CD4-positive, alpha-beta T cell (primary cell): ENCODE measurements around the gene AHNAK2. TPM values are rescaled to one million over a fixed set of nuclear protein-coding genes. Genes with fewer than 3 reads are reported as not detected.
A peak's percentile ranks its signal among the peaks of the same experiment; 100 is the strongest.

ENCODE experiments used
- ATAC-seq: fragments of 200-7000 bp; cut with Tn5 transposase; one replicate; pipeline ENCODE4 v1.10.0; 2022; ENCODE audit warnings: mild to moderate bottlenecking; ENCODE audit not compliant: poor library complexity
- CTCF ChIA-PET: fragments of 350-600 bp; sonication (Branson Sonifier 250); formaldehyde crosslinking; loops from one replicate; lab custom pipeline; 2021; ENCODE audit warnings: antibody characterized with exemption, inconsistent platforms; lab: Charles Lee
- POLR2A ChIA-PET: fragments of 350-600 bp; sonication (Branson Sonifier 250); formaldehyde crosslinking; loops from one replicate; lab custom pipeline; 2021; ENCODE audit warnings: antibody characterized with exemption, inconsistent platforms; lab: Charles Lee
- DNase-seq, 14 experiments: peaks; one replicate each; pipeline ENCODE4 v3.0.0-alpha.2; 2013 to 2020; ENCODE audit warnings: mixed read lengths in 2 of 14
- H3K27ac ChIP-seq, 2 donors: one replicate each; pipeline versions ENCODE4 v1.5.1 to v1.7.0; 2013; ENCODE audit warnings: low read length in 2 of 2, low read depth in 1 of 2, mild to moderate bottlenecking in 1 of 2
- H3K27me3 ChIP-seq, 2 experiments: 1 replicate in 1 of 2; 2 replicates in 1 of 2; pipeline versions ENCODE4 v1.6.1 to v1.7.0; 2013; ENCODE audit warnings: low read length in 2 of 2, control low read depth in 1 of 2, mild to moderate bottlenecking in 1 of 2, moderate library complexity in 1 of 2; ENCODE audit not compliant: insufficient read depth in 2 of 2, control insufficient read depth in 1 of 2
- H3K36me3 ChIP-seq: one replicate; pipeline ENCODE4 v1.6.1; 2013; ENCODE audit warnings: low read length, control low read depth; ENCODE audit not compliant: insufficient read depth
- H3K4me1 ChIP-seq: one replicate; pipeline ENCODE4 v1.6.1; 2013; ENCODE audit warnings: low read length, control low read depth; ENCODE audit not compliant: insufficient read depth
- H3K4me3 ChIP-seq: one replicate; pipeline ENCODE4 v1.5.1; 2013; ENCODE audit warnings: mild to moderate bottlenecking, low read length, moderate library complexity
- H3K9me3 ChIP-seq, 2 experiments: 1 replicate in 1 of 2; 2 replicates in 1 of 2; pipeline versions ENCODE4 v1.6.1 to v1.7.0; 2013; ENCODE audit warnings: low read length in 2 of 2, mild to moderate bottlenecking in 2 of 2, control low read depth in 1 of 2, moderate library complexity in 1 of 2; ENCODE audit not compliant: control insufficient read depth in 1 of 2, insufficient read depth in 1 of 2
- H3K27ac Mint-ChIP-seq: one replicate; pipeline ENCODE4 v1.8.0; 2020; ENCODE audit warnings: mixed read lengths
- H3K27me3 Mint-ChIP-seq: one replicate; pipeline ENCODE4 v1.8.0; 2021; ENCODE audit warnings: mixed read lengths
- H3K36me3 Mint-ChIP-seq: one replicate; pipeline ENCODE4 v1.8.0; 2021; ENCODE audit warnings: low read depth, mixed read lengths
- H3K4me1 Mint-ChIP-seq: one replicate; pipeline ENCODE4 v1.8.0; 2021; ENCODE audit warnings: low read depth, mixed read lengths
- H3K4me3 Mint-ChIP-seq: one replicate; pipeline ENCODE4 v1.8.0; 2020; ENCODE audit warnings: mild to moderate bottlenecking, mixed read lengths
- H3K9me3 Mint-ChIP-seq: one replicate; pipeline ENCODE4 v1.8.0; 2020; ENCODE audit warnings: mixed read lengths
- CTCF ChIP-seq: fragments of 200-600 bp; IDR thresholded peaks from one replicate; pipeline ENCODE4 v1.8.0; 2022; ENCODE audit warnings: antibody characterized with exemption, mild to moderate bottlenecking
- intact Hi-C, 2 experiments: fragments of 100-400 bp; cut with DNase I in 1 of 2; cut with micrococcal nuclease in 1 of 2; formaldehyde crosslinking; loops; one replicate each; pipeline versions ENCODE4 v1.15.1 to v1.9.0; 2023 to 2025; cut with DNase I, micrococcal nuclease
- total RNA-seq, 174 experiments: library from RNA in 2 of 174; stranded (reverse) in 2 of 174; gene quantifications; one replicate each; pipeline ENCODE4 v1.2.3 and lab custom pipeline; 2021 to 2026

Gene AHNAK2
- total RNA-seq, 2 experiments from 2014 or later, result 0.05 TPM; not detected in 1

GRCh38 chr14:105012171-105012985 lies 34.2 kb upstream of the AHNAK2 start:
- Histone ChIP-seq H3K9me3 (no peaks in the 10 kb centered on the region), H3K27ac (no peak overlapping the region), H3K4me1 (peaks cover 50% of the 10 kb centered on the region), H3K4me3 (no peak overlapping the region), H3K36me3 (peaks cover 32% of the 10 kb centered on the region), H3K27me3 (no peaks in the 10 kb centered on the region)
- peaks cover 22% of the 10 kb centered on the region for H3K36me3 Mint-ChIP-seq
- DNase-seq, result no peak
- no peak for ATAC-seq
- H3K4me3 Mint-ChIP-seq, result no peak overlapping the region
- ChIA-PET CTCF (interaction anchor here (0.6 kb wide), 1 partner anchor 284 kb away, joined by 3 read pairs; no protein-coding TSS in a partner anchor), POLR2A (no interaction called here)
- peaks cover 39% of the 10 kb centered on the region for H3K4me1 Mint-ChIP-seq
- no peaks in the 10 kb centered on the region for H3K27me3 Mint-ChIP-seq
- intact Hi-C loops, result no loop called here
- H3K9me3 Mint-ChIP-seq, result no peaks in the 10 kb centered on the region
- peak; percentile 12 for TF ChIP-seq CTCF
- peak overlapping the region; percentile 20 for H3K27ac Mint-ChIP-seq

- Mint-ChIP-seq H3K27ac (peak overlapping the region; percentile 20), H3K4me3 (no peak overlapping the region), H3K9me3 (no peaks in the 10 kb centered on the region), H3K36me3 (peaks cover 22% of the 10 kb centered on the region), H3K4me1 (peaks cover 32% of the 10 kb centered on the region), H3K27me3 (no peaks in the 10 kb centered on the region)
- intact Hi-C loops, result no loop called here
- ChIA-PET CTCF (no interaction called here), POLR2A (no interaction called here)
- no peak for TF ChIP-seq CTCF
- Histone ChIP-seq H3K36me3 (peaks cover 37% of the 10 kb centered on the region), H3K27me3 (no peaks in the 10 kb centered on the region), H3K4me3 (no peak overlapping the region), H3K27ac (no peak overlapping the region), H3K9me3 (no peaks in the 10 kb centered on the region), H3K4me1 (peaks cover 42% of the 10 kb centered on the region)
- no peak for ATAC-seq
- no peak for DNase-seq
These were observed 33.3 kb upstream of the AHNAK2 start for GRCh38 chr14:105011312-105011990.

GRCh38 chr14:105010891-105011291 lies 32.7 kb upstream of the AHNAK2 start:
- Histone ChIP-seq H3K27me3 (no peaks in the 10 kb centered on the region), H3K9me3 (no peaks in the 10 kb centered on the region), H3K27ac (no peak overlapping the region), H3K4me1 (peaks cover 36% of the 10 kb centered on the region), H3K36me3 (peaks cover 37% of the 10 kb centered on the region), H3K4me3 (no peak overlapping the region)
- ATAC-seq (no peak), DNase-seq (no peak)
- no peak for TF ChIP-seq CTCF
- Mint-ChIP-seq H3K27ac (no peak overlapping the region), H3K27me3 (no peaks in the 10 kb centered on the region), H3K4me3 (no peak overlapping the region), H3K36me3 (peaks cover 20% of the 10 kb centered on the region), H3K4me1 (peaks cover 27% of the 10 kb centered on the region), H3K9me3 (no peaks in the 10 kb centered on the region)
- intact Hi-C loops, result no loop called here
- CTCF ChIA-PET, result no interaction called here
- POLR2A ChIA-PET, result no interaction called here
